ENCODE data around the gene NDUFB5.

The NDUFB5 gene

DNA sequence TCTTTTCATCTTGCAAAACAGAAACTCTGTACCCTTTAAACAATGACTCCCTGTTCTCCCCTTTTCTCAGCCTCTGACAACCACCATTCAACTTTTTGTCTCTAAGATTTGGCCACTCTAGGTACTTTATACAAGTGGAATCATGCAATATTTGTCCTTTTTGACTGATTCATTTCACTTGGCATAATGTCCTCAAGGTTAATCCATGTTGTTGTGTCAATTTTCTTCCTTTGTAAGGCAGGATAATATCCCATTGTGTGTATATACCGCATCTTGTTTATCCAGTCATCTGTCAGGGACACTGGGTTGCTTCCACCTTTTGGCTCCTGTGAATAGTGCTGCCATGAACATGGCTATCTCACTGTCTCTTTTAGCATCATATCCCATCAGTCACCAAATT lies 58.5 kb downstream of the NDUFB5 start:
- no peak for TF ChIP-seq CTCF (IDR thresholded peaks at IDR 0.05; ENCODE audit: insufficient read depth, low read depth, low read length, missing control alignments)
- DNase-seq (ENCODE audit: low read depth), result no peak
- no peak overlapping the region for H3K4me3 ChIP-seq (ENCODE audit: low read depth, low read length)

GRCh38 chr3:179666030-179666429 lies 61.4 kb downstream of the NDUFB5 start:
- no peak for DNase-seq (ENCODE audit: low read depth)
- TF ChIP-seq CTCF (IDR thresholded peaks at IDR 0.05; ENCODE audit: insufficient read depth, low read depth, low read length, missing control alignments), result no peak

DNA sequence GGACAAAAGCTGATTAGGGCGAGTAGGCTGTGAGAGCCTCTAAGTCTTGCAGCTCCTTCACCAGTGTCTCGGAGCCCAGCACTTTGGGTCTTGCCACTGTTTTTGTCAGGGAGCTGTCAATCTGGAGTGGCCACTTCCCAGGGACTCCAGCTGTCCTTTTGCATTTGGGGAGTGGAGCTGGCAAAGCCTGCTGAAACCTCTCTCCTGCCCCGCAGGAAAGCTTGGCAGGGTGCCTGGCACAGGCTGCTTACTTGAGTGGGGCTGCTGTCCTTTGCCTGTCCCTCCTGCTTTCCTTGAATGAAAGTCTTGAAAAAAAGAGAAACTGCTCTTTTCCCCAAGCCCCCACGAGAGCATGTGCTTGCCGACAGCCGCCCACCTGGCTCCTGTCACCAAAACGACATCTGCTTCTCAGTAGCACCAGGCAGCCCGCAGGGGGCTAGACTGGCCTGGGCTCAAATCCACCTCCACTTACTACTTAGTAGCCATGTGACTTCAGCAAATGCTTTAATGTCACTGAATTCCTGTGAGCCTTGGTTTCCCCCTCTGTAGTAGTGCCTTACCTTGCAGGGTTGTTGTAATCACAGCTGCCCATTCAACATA lies 61.9 kb downstream of the NDUFB5 start:
- H3K4me3 ChIP-seq (ENCODE audit: low read depth, low read length), result no peak overlapping the region
- no peak for TF ChIP-seq CTCF (IDR thresholded peaks at IDR 0.05; ENCODE audit: insufficient read depth, low read depth, low read length, missing control alignments)
- DNase-seq (ENCODE audit: low read depth), result no peak

More at GRCh38 chr3:179666030-179666429, 61.4 kb downstream of the NDUFB5 start:
- H3K4me3 ChIP-seq (ENCODE audit: low read depth, low read length), result no peak overlapping the region

- H3K4me3 ChIP-seq (ENCODE audit: low read depth, low read length), result no peak overlapping the region
- no peak for DNase-seq (ENCODE audit: low read depth)
These were observed 63.8 kb downstream of the NDUFB5 start for GRCh38 chr3:179668429-179668828.

DNA sequence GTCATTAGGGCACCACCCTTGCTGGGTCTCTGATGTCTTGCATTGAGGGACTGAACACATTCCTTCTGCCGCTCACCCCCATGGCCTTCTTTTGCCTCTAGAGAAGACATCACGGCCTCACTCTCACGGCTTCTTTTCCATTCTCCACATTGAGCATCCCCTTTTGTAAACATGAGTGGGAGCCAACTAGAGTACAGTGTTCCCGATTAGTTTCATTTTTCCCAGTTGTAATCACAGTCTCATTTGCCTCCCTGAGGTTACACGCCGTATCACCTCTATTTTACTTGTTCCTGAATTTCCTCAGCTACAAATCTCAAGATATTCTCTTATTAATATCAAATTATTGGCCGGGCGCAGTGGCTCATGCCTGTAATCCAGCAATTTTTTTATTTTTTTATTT lies 65.7 kb downstream of the NDUFB5 start:
- no peak overlapping the region for H3K4me3 ChIP-seq (ENCODE audit: low read depth, low read length)
- no peak for DNase-seq (ENCODE audit: low read depth)
- TF ChIP-seq CTCF (IDR thresholded peaks at IDR 0.05; ENCODE audit: insufficient read depth, low read depth, low read length, missing control alignments), result no peak

More at GRCh38 chr3:179668429-179668828, 63.8 kb downstream of the NDUFB5 start:
- TF ChIP-seq CTCF (IDR thresholded peaks at IDR 0.05; ENCODE audit: insufficient read depth, low read depth, low read length, missing control alignments), result no peak

- TF ChIP-seq CTCF (IDR thresholded peaks at IDR 0.05; ENCODE audit: insufficient read depth, low read depth, low read length, missing control alignments), result no peak
- no peak for DNase-seq (ENCODE audit: low read depth)
- no peak overlapping the region for H3K4me3 ChIP-seq (ENCODE audit: low read depth, low read length)
These were observed 66.7 kb downstream of the NDUFB5 start for GRCh38 chr3:179671309-179671708.

GRCh38 chr3:179671747-179672242 lies 67.2 kb downstream of the NDUFB5 start:
- no peak for TF ChIP-seq CTCF (IDR thresholded peaks at IDR 0.05; ENCODE audit: insufficient read depth, low read depth, low read length, missing control alignments)
- H3K4me3 ChIP-seq (ENCODE audit: low read depth, low read length), result no peak overlapping the region
- DNase-seq (ENCODE audit: low read depth), result no peak

Data from GM12865 (cell line).